DOHH2 (cell line): ENCODE data around the gene INHA.

Experiments used
- H3F3A ChIP-seq: fragments of 200-600 bp; sonication (generic), shearing (Covaris generic); 2 replicates; pipeline ENCODE4 v1.6.0; 2016; ENCODE audit warnings: antibody characterized with exemption, mild to moderate bottlenecking; ENCODE audit not compliant: control insufficient read depth, insufficient read depth
- H3K27ac ChIP-seq: fragments of 200-600 bp; sonication (generic); 2 replicates; pipeline ENCODE4 v1.5.1; 2014; ENCODE audit warnings: low read depth, mild to moderate bottlenecking, low read length, moderate library complexity
- H3K27me3 ChIP-seq: fragments of 200-600 bp; sonication (generic); 2 replicates; pipeline ENCODE4 v1.6.1; 2014; ENCODE audit warnings: mild to moderate bottlenecking, low read length, mixed read lengths; ENCODE audit not compliant: control insufficient read depth
- H3K36me3 ChIP-seq: fragments of 200-600 bp; sonication (generic); 2 replicates; pipeline ENCODE4 v1.6.1; 2014; ENCODE audit warnings: mild to moderate bottlenecking, low read length, moderate library complexity, mixed read lengths; ENCODE audit not compliant: control insufficient read depth
- H3K4me1 ChIP-seq: fragments of 200-600 bp; sonication (generic); 2 replicates; pipeline ENCODE4 v1.6.1; 2014; ENCODE audit warnings: mild to moderate bottlenecking, low read length, mixed read lengths; ENCODE audit not compliant: control insufficient read depth
- H3K4me2 ChIP-seq: fragments of 200-600 bp; sonication (generic); 2 replicates; pipeline ENCODE4 v1.6.0; 2014; ENCODE audit warnings: mild to moderate bottlenecking, low read length, moderate library complexity
- H3K4me3 ChIP-seq: fragments of 200-600 bp; sonication (generic); 2 replicates; pipeline ENCODE4 v1.5.1; 2014; ENCODE audit warnings: mild to moderate bottlenecking, low read length, mixed read lengths
- H3K79me2 ChIP-seq: fragments of 200-600 bp; sonication (generic); 2 replicates; pipeline ENCODE4 v1.6.1; 2014; ENCODE audit warnings: mild to moderate bottlenecking, low read length, mixed read lengths; ENCODE audit not compliant: control insufficient read depth
- H3K9me2 ChIP-seq: fragments of 200-600 bp; sonication (generic); replicated peaks from 2 replicates; pipeline ENCODE4 v1.6.1; 2014; ENCODE audit warnings: mild to moderate bottlenecking, low read length, mixed read lengths; ENCODE audit not compliant: control insufficient read depth
- H3K9me3 ChIP-seq: fragments of 200-600 bp; sonication (generic); 2 replicates; pipeline ENCODE4 v1.6.1; 2014; ENCODE audit warnings: antibody characterized with exemption, low read length, mixed read lengths; ENCODE audit not compliant: control insufficient read depth, insufficient read depth
- H4K20me1 ChIP-seq: fragments of 200-600 bp; sonication (generic); 2 replicates; pipeline ENCODE4 v1.6.0; 2014; ENCODE audit warnings: low read depth, mild to moderate bottlenecking, antibody characterized with exemption, low read length, moderate library complexity; ENCODE audit not compliant: control insufficient read depth, insufficient read depth
- EZH2phosphoT487 ChIP-seq: fragments of 200-600 bp; sonication (generic); IDR thresholded peaks from 2 replicates; pipeline ENCODE4 v1.6.1; 2017; ENCODE audit warnings: borderline replicate concordance, mild to moderate bottlenecking, antibody characterized with exemption, low read length, moderate library complexity, mixed read lengths
- TF ChIP-seq, protein P1 (sequence below): fragments of 200-600 bp; sonication (generic); IDR thresholded peaks from one replicate; pipeline ENCODE4 v1.5.1; 2014; ENCODE audit warnings: antibody characterized with exemption, mild to moderate bottlenecking, low read depth, low read length; ENCODE audit not compliant: poor library complexity, severe bottlenecking

INHA gene

DNA sequence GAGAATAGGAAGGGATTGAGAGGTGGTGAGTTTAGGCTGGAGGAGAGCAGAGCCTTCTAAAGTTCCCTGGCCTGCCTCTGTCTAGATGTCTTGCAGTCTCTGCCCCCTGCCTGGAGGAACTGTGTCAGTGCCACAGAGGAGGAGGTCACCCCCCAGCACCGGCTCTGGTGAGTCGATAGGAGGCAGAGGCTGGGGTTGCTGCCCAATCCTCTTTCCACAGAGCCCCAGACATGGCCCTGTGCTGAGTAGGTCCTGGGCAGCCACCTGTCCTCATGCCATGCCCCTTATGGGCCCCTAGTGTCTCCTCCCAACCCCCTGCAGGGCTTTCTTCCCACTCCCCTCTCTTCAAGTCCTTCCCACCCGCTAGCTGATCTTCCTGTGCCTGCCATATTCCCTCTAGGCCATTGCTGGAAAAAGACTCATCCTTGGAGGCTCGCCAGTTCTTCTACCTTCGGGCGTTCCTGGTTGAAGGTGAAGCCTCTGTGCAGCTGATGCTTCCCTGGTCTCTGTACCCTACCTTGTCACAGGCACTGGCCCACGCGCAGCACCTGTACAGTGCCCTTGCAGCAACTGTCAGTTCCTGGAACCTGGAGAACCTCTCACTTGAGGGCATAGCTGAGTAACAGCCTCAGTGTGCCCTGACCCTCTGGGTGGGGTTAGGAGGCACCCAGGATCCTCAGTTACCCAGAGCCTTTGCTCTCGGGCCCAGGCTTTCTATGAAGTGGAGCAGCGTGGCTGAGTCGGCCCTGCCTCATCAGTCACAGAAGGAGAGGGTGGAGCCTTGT lies 42.2 kb downstream of the INHA start:
- no peaks in the 10 kb centered on the region for H3K9me2 ChIP-seq
- no peaks in the 10 kb centered on the region for H3K27me3 ChIP-seq
- no peaks in the 10 kb centered on the region for H3K79me2 ChIP-seq
- H3K36me3 ChIP-seq: no peaks in the 10 kb centered on the region
- H4K20me1 ChIP-seq: no peaks in the 10 kb centered on the region
- no peak overlapping the region for H3K4me3 ChIP-seq
- H3K4me1 ChIP-seq: no peaks in the 10 kb centered on the region
- H3K9me3 ChIP-seq: no peaks in the 10 kb centered on the region
- no peak overlapping the region for H3K27ac ChIP-seq
- no peak for TF ChIP-seq EZH2phosphoT487
- TF ChIP-seq, protein P1, sequence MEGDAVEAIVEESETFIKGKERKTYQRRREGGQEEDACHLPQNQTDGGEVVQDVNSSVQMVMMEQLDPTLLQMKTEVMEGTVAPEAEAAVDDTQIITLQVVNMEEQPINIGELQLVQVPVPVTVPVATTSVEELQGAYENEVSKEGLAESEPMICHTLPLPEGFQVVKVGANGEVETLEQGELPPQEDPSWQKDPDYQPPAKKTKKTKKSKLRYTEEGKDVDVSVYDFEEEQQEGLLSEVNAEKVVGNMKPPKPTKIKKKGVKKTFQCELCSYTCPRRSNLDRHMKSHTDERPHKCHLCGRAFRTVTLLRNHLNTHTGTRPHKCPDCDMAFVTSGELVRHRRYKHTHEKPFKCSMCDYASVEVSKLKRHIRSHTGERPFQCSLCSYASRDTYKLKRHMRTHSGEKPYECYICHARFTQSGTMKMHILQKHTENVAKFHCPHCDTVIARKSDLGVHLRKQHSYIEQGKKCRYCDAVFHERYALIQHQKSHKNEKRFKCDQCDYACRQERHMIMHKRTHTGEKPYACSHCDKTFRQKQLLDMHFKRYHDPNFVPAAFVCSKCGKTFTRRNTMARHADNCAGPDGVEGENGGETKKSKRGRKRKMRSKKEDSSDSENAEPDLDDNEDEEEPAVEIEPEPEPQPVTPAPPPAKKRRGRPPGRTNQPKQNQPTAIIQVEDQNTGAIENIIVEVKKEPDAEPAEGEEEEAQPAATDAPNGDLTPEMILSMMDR: no peak
- no peaks in the 10 kb centered on the region for H3F3A ChIP-seq
- no peak overlapping the region for H3K4me2 ChIP-seq

DNA sequence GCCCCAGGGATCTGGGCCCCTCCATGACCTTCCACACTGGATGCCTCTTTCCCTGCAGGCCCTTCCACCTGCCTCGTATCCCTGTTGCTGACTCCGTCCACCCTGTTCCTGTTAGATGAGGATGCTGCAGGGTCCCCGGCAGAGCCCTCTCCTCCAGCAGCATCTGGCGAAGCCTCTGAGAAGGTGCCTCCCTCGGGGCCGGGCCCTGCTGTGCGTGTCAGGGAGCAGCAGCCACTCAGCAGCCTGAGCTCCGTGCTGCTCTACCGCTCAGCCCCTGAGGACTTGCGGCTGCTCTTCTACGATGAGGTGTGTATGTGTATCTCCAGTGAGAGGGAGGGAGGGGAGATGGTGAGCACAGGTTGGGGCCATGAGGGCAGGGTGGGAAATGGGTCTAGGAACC lies 42.9 kb downstream of the INHA start:
- no peaks in the 10 kb centered on the region for H3K9me3 ChIP-seq
- no peaks in the 10 kb centered on the region for H3K4me1 ChIP-seq
- H3K4me3 ChIP-seq: no peak overlapping the region
- no peaks in the 10 kb centered on the region for H3K36me3 ChIP-seq
- H3F3A ChIP-seq: no peaks in the 10 kb centered on the region
- TF ChIP-seq EZH2phosphoT487: no peak
- TF ChIP-seq, protein P1: no peak
- no peaks in the 10 kb centered on the region for H3K27me3 ChIP-seq
- no peak overlapping the region for H3K4me2 ChIP-seq
- no peaks in the 10 kb centered on the region for H4K20me1 ChIP-seq
- no peaks in the 10 kb centered on the region for H3K9me2 ChIP-seq
- H3K27ac ChIP-seq: no peak overlapping the region
- H3K79me2 ChIP-seq: no peaks in the 10 kb centered on the region

DNA sequence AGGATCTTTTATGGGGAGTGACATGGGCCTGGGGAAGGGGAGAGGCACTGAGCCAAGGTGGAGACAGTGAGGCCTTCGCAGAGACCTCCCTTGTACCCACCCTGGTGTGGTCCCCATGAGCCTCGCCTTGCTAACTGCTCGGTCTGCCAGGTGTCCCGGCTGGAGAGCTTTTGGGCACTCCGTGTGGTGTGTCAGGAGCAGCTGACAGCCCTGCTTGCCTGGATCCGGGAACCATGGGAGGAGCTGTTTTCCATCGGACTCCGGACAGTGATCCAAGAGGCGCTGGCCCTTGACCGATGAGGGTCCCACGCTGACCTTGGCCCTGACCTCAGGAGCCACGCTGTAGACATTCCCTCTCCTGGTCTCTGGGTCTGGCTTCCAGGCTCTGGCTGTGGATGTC lies 43.8 kb downstream of the INHA start:
- Histone ChIP-seq H3K4me2 (no peak overlapping the region), H3K36me3 (no peaks in the 10 kb centered on the region), H3K9me2 (no peaks in the 10 kb centered on the region), H3F3A (no peaks in the 10 kb centered on the region), H3K4me3 (no peak overlapping the region), H4K20me1 (no peaks in the 10 kb centered on the region), H3K4me1 (no peaks in the 10 kb centered on the region), H3K27me3 (no peaks in the 10 kb centered on the region; the same call in 1 of the 2 replicates), H3K9me3 (no peaks in the 10 kb centered on the region), H3K79me2 (no peaks in the 10 kb centered on the region), H3K27ac (no peak overlapping the region)
- TF ChIP-seq, protein P1: no peak
- no peak for TF ChIP-seq EZH2phosphoT487
